Body of pancreas (tissue), 4 donors: Measurements from ENCODE around the gene ATP13A2.

Experiments used
- CTCF ChIP-seq, 7 experiments: fragments of 450-650 bp in 4 of 7; fragments of 200-600 bp in 3 of 7; sonication (generic) in 3 of 7; IDR thresholded peaks; one replicate each; pipeline ENCODE4 v1.5.1; 2016 to 2019; ENCODE audit warnings: antibody characterized with exemption in 7 of 7
- POLR2A ChIP-seq, 3 donors: fragments of 450-650 bp; IDR thresholded peaks; one replicate each; pipeline ENCODE4 v1.6.1; 2016; ENCODE audit warnings: antibody characterized with exemption in 3 of 3, mild to moderate bottlenecking in 2 of 3

GRCh38 chr1:16979475-16980327 lies 32.0 kb downstream of the ATP13A2 start:
- TF ChIP-seq CTCF (IDR thresholded peaks at IDR 0.05) (no peak), POLR2A (IDR thresholded peaks at IDR 0.05) (no peak)
